ENCODE data around the gene KRTAP9-7. TPM values are rescaled to one million over a fixed set of nuclear protein-coding genes. Genes with fewer than 3 reads are reported as not detected.

KRTAP9-7 gene
- total RNA-seq, 1 experiment from 2014 or later = not detected

GRCh38 chr17:41256291-41256685 lies 19.2 kb upstream of the KRTAP9-7 start:
- BruUV-seq (replicated peaks) = no TSS peak
- DNase-seq = no peak
- Mint-ChIP-seq H3K4me3 (ENCODE audit: low read depth, unreplicated experiment) (no peak overlapping the region), H3K4me1 (ENCODE audit: low read depth, unreplicated experiment) (no peaks in the 10 kb centered on the region), H3K27me3 (ENCODE audit: unreplicated experiment) (peaks cover 22% of the 10 kb centered on the region), H3K27ac (ENCODE audit: unreplicated experiment) (no peak overlapping the region), H3K9me3 (ENCODE audit: low read depth, unreplicated experiment) (no peaks in the 10 kb centered on the region), H3K36me3 (ENCODE audit: insufficient read depth, unreplicated experiment) (no peaks in the 10 kb centered on the region)
- TF ChIP-seq CTCF (IDR thresholded peaks at IDR 0.05; ENCODE audit: unreplicated experiment) = no peak
- CTCF ChIA-PET = no interaction called here
- intact Hi-C loops (cut with micrococcal nuclease; ENCODE audit: unreplicated experiment) = no loop called here

DNA sequence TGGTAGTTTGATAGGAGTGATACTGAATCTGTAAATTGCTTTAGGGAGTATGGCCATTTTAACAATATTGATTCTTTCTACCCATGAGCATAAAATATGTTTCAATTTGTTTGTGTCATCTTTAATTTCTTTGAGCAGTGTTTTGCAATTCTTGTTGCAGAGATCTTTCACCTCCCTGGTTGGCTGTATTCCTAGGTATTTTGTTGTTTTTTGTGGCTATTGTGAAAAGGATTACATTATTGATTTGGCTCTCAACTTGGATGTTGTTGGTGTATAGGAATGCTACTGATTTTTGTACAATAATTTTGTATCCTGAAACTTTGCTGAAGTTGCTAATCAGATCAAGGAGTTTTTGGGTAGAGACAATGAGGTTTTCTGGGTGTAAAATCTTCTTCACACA lies 17.1 kb upstream of the KRTAP9-7 start:
- CTCF ChIA-PET = interaction anchor here (1.0 kb wide), 1 partner anchor 13 kb away, joined by 3 read pairs; no protein-coding TSS in a partner anchor
- TF ChIP-seq CTCF (IDR thresholded peaks at IDR 0.05; ENCODE audit: unreplicated experiment) = no peak
- Mint-ChIP-seq H3K4me3 (ENCODE audit: low read depth, unreplicated experiment) (no peak overlapping the region), H3K27ac (ENCODE audit: unreplicated experiment) (no peak overlapping the region), H3K36me3 (ENCODE audit: insufficient read depth, unreplicated experiment) (no peaks in the 10 kb centered on the region), H3K9me3 (ENCODE audit: low read depth, unreplicated experiment) (no peaks in the 10 kb centered on the region), H3K4me1 (ENCODE audit: low read depth, unreplicated experiment) (no peaks in the 10 kb centered on the region), H3K27me3 (ENCODE audit: unreplicated experiment) (peaks cover 15% of the 10 kb centered on the region)
- BruUV-seq (replicated peaks) = no TSS peak
- no peak for DNase-seq
- intact Hi-C loops (cut with micrococcal nuclease; ENCODE audit: unreplicated experiment) = no loop called here

DNA sequence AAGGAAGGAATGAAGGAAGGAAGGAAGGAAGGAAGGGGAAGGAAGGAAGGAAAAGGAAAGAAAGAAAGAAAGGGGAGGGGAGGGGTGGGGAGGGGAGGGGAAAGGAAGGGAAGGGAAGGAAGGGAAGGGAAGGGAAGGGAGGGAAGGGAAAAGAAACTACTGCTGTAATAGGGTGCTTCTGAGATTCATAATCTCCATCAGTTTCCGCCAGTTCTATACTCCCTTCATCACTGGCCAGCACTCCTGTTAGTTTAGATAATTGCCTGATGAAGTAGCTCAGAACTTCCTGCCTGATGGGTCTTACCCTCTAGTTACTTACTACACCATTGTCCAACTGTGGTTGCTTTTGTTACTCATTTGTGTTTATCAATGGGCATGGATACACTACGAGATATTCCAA lies 12.3 kb upstream of the KRTAP9-7 start:
- Mint-ChIP-seq H3K27me3 (ENCODE audit: unreplicated experiment) (peaks cover 14% of the 10 kb centered on the region), H3K27ac (ENCODE audit: unreplicated experiment) (no peak overlapping the region), H3K4me3 (ENCODE audit: low read depth, unreplicated experiment) (no peak overlapping the region), H3K4me1 (ENCODE audit: low read depth, unreplicated experiment) (no peaks in the 10 kb centered on the region), H3K36me3 (ENCODE audit: insufficient read depth, unreplicated experiment) (no peaks in the 10 kb centered on the region), H3K9me3 (ENCODE audit: low read depth, unreplicated experiment) (no peaks in the 10 kb centered on the region)
- TF ChIP-seq CTCF (IDR thresholded peaks at IDR 0.05; ENCODE audit: unreplicated experiment) = no peak
- CTCF ChIA-PET = no interaction called here
- intact Hi-C loops (cut with micrococcal nuclease; ENCODE audit: unreplicated experiment) = no loop called here
- no peak for DNase-seq
- BruUV-seq (replicated peaks) = no TSS peak

DNA sequence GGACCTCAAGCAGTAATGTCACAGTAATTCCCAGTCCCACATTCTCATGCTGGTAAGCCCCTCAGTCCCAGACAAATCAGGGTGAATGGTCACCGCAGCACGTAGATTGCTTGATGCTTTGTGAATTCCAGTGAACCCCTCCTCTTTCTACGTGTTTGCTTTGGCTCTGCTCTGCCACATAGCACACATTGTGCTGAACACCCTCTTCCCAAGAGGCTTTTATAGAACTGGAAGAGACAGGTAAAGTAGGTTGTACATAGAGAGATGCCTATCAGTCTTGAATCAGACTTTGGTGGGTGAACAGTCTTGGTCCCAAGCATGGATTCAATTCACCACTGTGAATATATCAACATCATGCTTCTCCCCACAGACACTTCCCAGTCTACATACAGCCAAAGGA lies 10.9 kb upstream of the KRTAP9-7 start:
- Mint-ChIP-seq H3K4me3 (ENCODE audit: low read depth, unreplicated experiment) (no peak overlapping the region), H3K9me3 (ENCODE audit: low read depth, unreplicated experiment) (no peaks in the 10 kb centered on the region), H3K27ac (ENCODE audit: unreplicated experiment) (no peak overlapping the region), H3K4me1 (ENCODE audit: low read depth, unreplicated experiment) (no peaks in the 10 kb centered on the region), H3K36me3 (ENCODE audit: insufficient read depth, unreplicated experiment) (no peaks in the 10 kb centered on the region), H3K27me3 (ENCODE audit: unreplicated experiment) (peaks cover 14% of the 10 kb centered on the region)
- no peak for DNase-seq
- no TSS peak for BruUV-seq (replicated peaks)
- intact Hi-C loops (cut with micrococcal nuclease; ENCODE audit: unreplicated experiment) = no loop called here
- CTCF ChIA-PET = interaction anchor here (1.8 kb wide), 1 partner anchor 11 kb away, joined by 6 read pairs; the partner anchor contains the start of gene KRTAP9-7
- no peak for TF ChIP-seq CTCF (IDR thresholded peaks at IDR 0.05; ENCODE audit: unreplicated experiment)

All from Calu3 (cell line).